HG03097 (cell line): Measurements from ENCODE around the gene C6orf141.

ENCODE experiments used
- ATAC-seq: cut with Tn5 transposase; IDR thresholded peaks from one replicate; pipeline ENCODE4 v1.9.1; 2021; ENCODE audit not compliant: unreplicated experiment, low FRiP score

Gene C6orf141

DNA sequence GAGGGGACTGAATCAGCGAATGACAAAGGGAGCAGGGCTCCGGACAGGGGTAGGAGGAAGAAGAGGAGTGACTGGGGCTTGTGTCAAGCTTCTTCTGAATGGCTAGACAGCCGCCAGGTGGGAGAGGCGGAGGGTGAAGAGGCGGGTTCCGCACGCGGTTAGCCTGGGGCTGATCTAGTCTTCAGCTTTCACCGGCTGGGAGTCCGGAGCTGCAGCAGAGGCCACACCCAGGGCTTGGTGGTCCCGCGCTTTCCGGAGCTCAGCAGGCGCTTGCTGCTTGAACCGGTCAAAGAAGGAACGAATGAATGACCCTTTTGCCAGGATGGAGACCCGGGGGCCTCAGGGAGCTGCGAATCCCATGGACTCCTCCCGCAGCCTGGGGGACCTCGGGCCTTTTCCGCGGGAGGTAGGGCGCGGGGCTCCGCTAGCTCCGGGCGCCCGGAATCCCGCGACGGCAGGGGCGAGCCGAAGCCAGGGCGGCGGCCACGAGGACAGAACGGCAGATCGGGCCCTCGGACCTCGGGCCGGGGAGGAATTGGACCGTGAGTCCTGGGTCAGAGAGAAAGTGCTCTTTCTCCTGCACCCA is at the start of gene C6orf141:
TSS of gene C6orf141 (plus strand) at position 177 of the 586 bp plus-strand sequence. CDS start at position 302, 125 bp downstream.
- ATAC-seq = peak; percentile 78

DNA sequence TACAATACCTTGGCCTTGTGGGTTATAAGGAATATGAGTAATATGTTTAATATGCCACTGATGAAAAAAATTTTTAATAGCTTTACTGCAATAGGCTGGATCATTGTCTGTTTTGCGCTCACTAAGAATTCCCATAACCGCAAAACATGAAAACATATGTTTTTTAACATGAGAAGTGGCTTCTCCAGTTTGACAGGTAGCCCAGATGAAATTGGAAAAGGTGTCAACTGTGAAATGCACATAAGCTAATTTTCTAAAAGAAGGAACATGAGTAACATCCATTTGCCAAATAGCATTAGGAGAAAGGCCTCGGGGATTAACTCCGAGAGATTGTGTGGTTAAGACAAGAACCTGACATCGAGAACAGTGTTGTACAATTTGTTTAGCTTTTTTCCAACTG is 45.8 kb upstream of the C6orf141 start:
- no peak for ATAC-seq

GRCh38 chr6:49506569-49507111 is 43.8 kb upstream of the C6orf141 start:
- no peak for ATAC-seq

- no peak for ATAC-seq
These were observed 41.1 kb upstream of the C6orf141 start for GRCh38 chr6:49509342-49509741.

DNA sequence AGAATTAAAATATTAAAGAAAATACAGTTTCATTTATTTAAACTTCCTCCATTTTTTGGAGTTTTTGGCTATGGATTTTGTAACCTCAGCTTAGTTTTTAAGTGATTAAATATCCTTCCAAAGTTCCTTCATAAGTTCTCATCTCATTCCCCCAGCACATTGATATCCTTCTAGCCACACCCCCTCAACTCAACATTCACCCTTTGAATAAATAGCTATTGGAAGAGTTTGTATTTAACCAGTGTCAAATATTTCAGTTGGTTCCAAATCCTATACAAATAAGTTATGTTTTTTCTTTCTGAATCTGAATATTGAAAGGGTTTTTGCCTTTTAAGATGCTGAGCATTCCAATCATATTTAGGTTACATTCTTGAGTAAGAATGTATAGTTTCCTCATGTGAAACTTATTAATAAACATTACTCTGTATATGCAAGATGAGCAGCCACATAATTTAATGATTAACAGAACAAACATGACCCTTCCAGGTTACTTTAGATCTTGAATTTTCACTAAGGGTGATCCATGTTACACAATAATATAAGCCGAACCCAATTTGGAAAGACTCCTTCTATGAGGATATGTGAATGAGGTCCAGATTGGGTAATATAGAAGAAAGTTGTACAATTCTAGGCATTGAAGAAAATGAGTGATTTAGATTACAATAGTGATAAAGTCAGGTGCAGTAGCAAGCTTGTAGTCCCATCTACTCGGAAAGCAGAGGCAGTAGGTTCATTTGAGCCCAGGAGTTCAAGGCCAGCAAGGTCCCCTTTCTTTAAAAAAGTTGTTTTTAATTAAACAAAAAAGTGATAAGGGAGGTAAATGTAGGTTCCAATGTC is 37.1 kb upstream of the C6orf141 start:
- no peak for ATAC-seq

- ATAC-seq = no peak
These were observed 35.6 kb upstream of the C6orf141 start for GRCh38 chr6:49514571-49515484.

- no peak for ATAC-seq
These were observed 34.9 kb upstream of the C6orf141 start for GRCh38 chr6:49515485-49516146.

DNA sequence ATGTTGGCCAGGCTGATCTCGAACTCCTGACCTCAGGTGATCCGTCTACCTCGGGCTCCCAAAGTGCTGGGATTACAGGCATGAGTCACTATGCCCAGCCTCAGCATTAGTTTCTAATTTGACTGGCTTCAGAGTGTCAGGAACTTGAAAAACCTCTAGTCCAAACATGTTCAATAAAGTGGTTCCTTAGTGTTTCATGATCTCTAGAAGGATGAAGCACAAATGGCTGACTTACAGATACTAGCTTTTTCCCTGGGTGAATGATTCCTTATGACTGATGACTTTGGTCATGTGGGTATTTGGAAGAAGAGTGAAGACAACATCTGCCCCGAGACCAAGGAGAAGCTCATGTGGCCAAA is 34.3 kb upstream of the C6orf141 start:
- no peak for ATAC-seq

DNA sequence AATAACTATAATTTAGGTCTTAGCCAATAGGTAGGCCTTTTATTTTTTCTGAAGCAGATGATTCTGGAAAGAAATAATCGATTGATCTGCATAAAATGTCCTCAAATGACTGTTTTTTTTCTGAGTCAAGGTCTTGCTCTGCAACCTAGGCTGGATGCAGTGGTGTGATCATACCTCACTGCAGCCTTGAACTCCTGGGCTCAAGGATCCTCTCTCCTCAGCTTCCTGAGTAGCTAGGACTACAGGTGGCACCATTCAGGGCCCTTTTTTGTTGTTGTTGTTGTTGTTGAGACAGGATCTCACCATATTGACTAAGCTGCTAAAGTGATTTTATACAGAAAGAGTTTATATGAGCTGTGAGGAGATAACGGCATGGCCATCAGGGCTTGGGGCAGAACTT is 32.5 kb upstream of the C6orf141 start:
- ATAC-seq = no peak

DNA sequence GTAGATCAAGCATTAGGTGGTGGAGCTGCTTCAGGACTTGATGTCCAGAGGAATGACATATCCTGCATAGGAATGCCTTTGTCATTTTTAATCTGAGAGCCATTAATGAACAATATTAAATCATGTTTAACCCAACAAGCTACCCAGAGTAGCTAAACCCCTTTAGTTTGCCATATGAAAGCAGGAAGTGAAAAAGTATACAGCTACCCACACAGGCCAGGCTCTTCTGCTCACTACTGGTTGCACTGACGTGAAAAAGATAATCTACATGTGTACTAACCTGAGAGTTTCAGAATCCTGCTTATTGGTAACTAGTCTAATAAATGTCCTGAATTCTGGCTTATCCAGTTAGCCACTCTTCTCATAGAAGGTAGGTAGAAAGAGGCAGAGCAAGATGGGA is 30.8 kb upstream of the C6orf141 start:
- peak; percentile 73 for ATAC-seq

DNA sequence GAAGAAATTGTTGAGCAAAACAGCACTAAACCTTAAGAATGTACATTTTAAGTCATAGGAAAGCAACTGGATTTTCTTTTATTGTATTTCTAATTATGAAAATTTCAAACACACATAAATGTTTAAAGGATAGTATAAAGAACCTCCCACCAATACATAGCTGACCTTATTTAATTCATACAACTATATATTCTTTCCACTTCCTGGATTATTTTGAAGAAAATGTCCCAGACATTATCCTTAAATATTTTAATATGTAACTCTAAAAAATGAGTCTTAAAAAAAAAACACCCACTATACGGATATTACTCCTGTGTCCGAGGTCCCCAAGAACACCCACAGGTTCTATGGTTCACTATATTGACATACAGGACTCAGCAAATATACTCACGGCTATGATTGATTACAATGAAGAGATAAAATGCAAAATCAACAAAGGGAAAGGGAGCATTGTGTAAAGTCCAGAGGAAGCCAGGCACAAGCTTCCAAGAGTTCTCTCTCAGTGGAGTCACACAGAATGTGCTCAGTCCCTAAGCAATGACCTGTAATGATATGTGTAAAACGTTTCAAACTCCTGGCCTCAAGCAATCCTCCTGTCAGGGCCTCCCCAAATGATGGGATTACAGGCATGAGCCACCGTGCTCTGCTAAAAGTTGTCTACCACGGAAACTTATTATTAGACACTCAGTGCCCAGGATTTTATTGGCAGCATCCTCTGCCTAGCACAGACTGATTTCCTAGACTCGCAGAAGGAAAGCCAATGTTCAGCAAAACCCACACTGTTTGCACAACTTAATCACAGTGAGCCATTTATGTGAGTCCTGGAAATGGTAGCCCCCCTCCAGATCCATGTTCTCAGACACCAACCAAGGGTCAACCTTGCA is 27.5 kb upstream of the C6orf141 start:
- no peak for ATAC-seq

DNA sequence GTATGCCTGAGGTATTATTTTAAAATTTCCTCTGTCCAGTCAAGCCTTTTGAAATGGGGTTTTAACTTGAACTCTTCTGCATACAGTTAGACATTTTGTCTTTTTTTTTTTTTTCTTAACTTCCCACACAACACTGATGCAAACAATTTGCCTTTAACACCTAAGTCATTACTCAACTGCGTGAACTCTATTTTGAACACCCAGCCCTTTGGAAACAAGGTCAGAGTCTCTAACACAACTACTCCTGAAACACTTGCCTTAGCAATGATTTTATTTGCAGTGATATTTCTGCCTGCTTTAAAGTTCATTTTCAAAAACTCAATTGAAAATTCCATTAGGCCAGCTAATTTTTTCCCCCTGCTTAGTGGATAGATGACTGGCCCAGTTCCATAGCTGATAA is 26.6 kb upstream of the C6orf141 start:
- no peak for ATAC-seq

DNA sequence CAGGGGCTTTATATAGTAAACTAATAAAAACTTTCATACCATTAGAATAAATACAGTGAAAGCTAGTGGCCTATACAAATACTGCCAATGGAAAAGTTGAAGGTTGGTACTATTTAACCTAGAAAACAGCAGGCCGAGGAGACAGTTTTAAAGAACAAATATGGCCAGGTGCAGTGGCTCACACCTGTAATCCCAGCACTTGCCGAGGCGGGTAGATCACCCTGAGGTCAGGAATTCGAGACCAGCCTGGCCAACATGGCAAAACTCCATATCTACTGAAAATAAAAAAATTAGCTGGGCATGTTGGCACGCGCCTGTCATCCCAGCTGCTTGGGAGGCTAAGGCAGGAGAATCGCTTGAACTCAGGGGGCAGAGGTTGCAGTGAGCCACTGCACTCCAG is 25.9 kb upstream of the C6orf141 start:
- ATAC-seq = no peak

DNA sequence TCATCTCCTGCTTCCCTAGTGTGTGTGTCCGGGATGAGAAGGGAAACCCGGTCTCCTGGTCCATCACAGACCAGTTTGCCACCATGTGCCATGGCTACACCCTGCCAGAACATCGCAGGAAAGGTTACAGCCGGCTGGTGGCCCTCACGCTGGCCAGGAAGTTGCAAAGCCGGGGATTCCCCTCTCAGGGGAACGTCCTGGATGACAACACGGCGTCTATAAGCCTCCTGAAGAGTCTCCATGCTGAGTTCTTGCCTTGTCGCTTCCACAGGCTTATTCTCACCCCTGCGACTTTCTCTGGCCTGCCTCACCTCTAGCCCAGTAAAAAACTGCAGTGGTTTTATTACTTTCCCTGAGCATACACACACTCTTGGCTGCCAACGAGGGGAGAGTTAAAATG is 23.9 kb upstream of the C6orf141 start:
- ATAC-seq = no peak

- ATAC-seq = no peak
These were observed 23.1 kb upstream of the C6orf141 start for GRCh38 chr6:49527320-49527719.

DNA sequence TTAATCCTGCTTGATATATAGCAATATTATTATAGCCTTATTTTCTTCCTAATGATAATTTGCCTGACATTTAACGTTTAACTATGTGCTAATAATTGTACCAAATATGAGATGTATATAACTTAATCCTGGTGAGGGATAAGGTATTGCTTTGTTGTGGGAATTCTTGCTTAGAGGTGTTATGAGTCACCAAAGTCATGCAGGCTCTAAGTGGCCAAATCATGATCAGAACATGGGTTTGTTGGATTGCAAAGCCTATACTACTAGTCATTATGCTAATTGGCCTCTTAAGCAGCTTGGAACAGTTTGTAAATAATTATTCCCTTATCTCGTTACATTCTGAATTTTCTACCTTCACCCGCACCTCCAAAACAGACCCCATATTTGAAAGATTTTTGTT is 21.9 kb upstream of the C6orf141 start:
- ATAC-seq = no peak

GRCh38 chr6:49530141-49530776 is 20.2 kb upstream of the C6orf141 start:
- ATAC-seq = no peak

- peak; percentile 91 for ATAC-seq
These were observed 18.5 kb upstream of the C6orf141 start for GRCh38 chr6:49531774-49532569.
